ENCODE data around the gene KCTD4. TPM values are rescaled to one million over a fixed set of nuclear protein-coding genes. Genes with fewer than 3 reads are reported as not detected.

KCTD4 gene
- total RNA-seq, 1 donor from 2014 or later = not detected

DNA sequence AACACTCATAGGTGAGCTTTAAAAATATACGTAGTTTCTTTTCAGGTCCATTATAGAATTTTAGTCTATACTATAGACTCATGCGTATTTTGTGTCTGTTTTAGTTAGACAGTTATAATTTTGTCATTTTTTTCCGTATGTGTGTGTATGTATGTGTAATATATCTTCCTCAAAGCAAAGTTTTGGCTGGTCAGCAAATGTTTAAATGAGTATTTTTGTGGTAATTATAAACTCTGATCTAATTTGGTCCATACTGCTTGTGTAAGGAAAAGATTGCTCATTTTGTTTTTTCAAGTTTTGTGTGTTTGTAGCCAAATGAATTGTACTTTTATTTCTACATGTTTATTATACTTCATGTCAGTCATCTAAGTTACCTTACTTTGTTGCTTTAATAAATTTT lies 20.5 kb downstream of the KCTD4 start:
- H3K9me3 Mint-ChIP-seq (ENCODE audit: low read depth) = no peaks in the 10 kb centered on the region

DNA sequence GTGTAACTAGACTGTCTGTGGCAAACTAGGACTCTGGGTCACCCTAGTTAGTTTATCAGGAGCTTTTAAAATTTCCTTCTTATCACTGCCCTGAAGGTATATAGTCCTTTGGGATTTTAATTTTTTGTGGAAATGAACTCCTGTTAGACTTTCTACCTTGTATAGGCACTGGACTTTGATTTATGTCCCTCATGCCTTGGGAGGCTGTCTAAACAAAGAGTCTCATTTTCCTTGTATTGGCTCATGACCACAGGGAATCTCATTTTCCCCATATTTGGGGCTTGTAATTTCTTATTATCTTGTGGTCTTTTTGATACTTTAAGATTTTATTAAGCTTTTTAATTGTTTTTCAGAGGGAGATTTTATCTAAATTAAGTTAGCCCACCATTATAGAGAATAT lies 21.4 kb downstream of the KCTD4 start:
- DNase-seq (ENCODE audit: low spot score) = no peak
- Mint-ChIP-seq H3K27ac (ENCODE audit: unreplicated experiment) (peak overlapping the region; percentile 65), H3K4me1 (ENCODE audit: low read depth) (peaks cover 38% of the 10 kb centered on the region), H3K36me3 (ENCODE audit: low read depth) (no peaks in the 10 kb centered on the region), H3K9me3 (ENCODE audit: low read depth) (no peaks in the 10 kb centered on the region), H3K27me3 (ENCODE audit: low read depth) (no peaks in the 10 kb centered on the region), H3K4me3 (ENCODE audit: unreplicated experiment) (no peak overlapping the region)
- TF ChIP-seq, protein P1, sequence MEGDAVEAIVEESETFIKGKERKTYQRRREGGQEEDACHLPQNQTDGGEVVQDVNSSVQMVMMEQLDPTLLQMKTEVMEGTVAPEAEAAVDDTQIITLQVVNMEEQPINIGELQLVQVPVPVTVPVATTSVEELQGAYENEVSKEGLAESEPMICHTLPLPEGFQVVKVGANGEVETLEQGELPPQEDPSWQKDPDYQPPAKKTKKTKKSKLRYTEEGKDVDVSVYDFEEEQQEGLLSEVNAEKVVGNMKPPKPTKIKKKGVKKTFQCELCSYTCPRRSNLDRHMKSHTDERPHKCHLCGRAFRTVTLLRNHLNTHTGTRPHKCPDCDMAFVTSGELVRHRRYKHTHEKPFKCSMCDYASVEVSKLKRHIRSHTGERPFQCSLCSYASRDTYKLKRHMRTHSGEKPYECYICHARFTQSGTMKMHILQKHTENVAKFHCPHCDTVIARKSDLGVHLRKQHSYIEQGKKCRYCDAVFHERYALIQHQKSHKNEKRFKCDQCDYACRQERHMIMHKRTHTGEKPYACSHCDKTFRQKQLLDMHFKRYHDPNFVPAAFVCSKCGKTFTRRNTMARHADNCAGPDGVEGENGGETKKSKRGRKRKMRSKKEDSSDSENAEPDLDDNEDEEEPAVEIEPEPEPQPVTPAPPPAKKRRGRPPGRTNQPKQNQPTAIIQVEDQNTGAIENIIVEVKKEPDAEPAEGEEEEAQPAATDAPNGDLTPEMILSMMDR (IDR thresholded peaks at IDR 0.05) = no peak

More for the DNA sequence above, 20.5 kb downstream of the KCTD4 start:
- Mint-ChIP-seq H3K4me1 (ENCODE audit: low read depth) (peaks cover 38% of the 10 kb centered on the region), H3K36me3 (ENCODE audit: low read depth) (no peaks in the 10 kb centered on the region), H3K27ac (ENCODE audit: unreplicated experiment) (no peak overlapping the region), H3K27me3 (ENCODE audit: low read depth) (no peaks in the 10 kb centered on the region), H3K4me3 (ENCODE audit: unreplicated experiment) (no peak overlapping the region)
- TF ChIP-seq, protein P1 (IDR thresholded peaks at IDR 0.05) = no peak
- DNase-seq (ENCODE audit: low spot score) = no peak

DNA sequence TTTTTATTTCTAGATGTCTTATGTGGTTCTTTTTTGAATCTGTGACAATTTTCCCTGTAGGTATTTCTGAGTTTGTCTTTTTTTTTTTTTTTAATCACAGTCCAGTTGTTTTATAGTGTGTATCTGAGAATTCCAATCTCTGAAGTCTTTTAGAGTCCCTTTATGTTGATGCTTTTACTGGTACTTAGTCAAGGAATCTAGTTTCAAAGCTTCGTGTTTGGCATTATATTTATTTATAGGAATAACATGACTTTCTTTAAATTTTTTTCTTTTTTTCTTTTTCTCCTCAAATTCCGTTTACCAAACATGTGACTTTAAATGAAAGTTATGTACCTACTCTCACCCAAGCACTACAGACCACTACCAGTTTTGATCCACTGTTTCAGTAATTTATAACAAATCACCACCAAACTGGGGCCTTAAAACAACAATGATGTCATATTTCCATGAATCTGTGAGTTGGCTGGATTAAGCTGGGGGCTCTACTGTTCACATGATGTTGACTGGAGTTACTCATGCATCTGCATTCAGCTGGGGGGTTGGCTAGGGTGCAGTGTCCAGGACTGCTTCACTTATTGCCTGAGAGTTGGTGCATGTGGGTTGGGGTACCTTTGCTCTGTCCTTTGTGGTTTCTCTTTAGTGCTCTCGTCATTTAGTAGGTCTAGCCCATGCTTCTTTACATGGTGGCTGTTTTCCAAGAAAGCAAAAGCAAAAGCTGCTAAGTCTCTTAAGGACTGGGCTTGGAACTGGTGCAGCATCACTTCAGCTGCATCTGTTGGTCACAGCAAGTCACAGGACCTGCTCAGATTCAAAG lies 22.3 kb downstream of the KCTD4 start:
- Mint-ChIP-seq H3K27me3 (ENCODE audit: low read depth) (no peaks in the 10 kb centered on the region), H3K27ac (ENCODE audit: unreplicated experiment) (peak overlapping the region; percentile 98), H3K4me1 (ENCODE audit: low read depth) (peaks cover 38% of the 10 kb centered on the region), H3K4me3 (ENCODE audit: unreplicated experiment) (peak overlapping the region; percentile 37), H3K36me3 (ENCODE audit: low read depth) (no peaks in the 10 kb centered on the region), H3K9me3 (ENCODE audit: low read depth) (no peaks in the 10 kb centered on the region)
- TF ChIP-seq, protein P1 (IDR thresholded peaks at IDR 0.05) = no peak
- DNase-seq (ENCODE audit: low spot score) = no peak

- Mint-ChIP-seq H3K36me3 (ENCODE audit: low read depth) (peaks cover 3% of the 10 kb centered on the region), H3K4me1 (ENCODE audit: low read depth) (peaks cover 23% of the 10 kb centered on the region), H3K27me3 (ENCODE audit: low read depth) (no peaks in the 10 kb centered on the region), H3K27ac (ENCODE audit: unreplicated experiment) (no peak overlapping the region), H3K9me3 (ENCODE audit: low read depth) (no peaks in the 10 kb centered on the region), H3K4me3 (ENCODE audit: unreplicated experiment) (no peak overlapping the region)
- TF ChIP-seq, protein P1 (IDR thresholded peaks at IDR 0.05) = no peak
- no peak for DNase-seq (ENCODE audit: low spot score)
Measured at GRCh38 chr13:45174478-45174877, 26.4 kb downstream of the KCTD4 start.

DNA sequence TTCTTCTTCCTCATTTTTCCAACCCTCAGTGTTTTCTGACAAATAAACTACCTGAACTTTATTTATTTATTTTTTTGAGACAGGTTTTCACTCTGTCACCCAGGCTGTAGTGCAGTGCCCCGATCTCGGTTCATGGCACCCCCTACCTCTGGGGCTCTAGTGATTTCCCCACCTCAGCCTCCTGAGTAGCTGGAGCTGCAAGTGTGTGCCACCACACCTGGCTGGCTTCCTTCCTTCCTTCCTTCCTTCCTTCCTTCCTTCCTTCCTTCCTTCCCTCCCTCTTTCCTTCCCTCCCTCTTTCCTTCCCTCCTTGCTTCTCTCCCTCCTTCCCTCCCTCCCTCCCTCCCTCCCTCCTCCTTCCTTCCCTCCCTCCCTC lies 32.3 kb downstream of the KCTD4 start:
- H3K27me3 Mint-ChIP-seq (ENCODE audit: low read depth) = no peaks in the 10 kb centered on the region
- H3K36me3 Mint-ChIP-seq (ENCODE audit: low read depth) = peaks cover 3% of the 10 kb centered on the region
- DNase-seq (ENCODE audit: low spot score) = no peak
- H3K4me3 Mint-ChIP-seq (ENCODE audit: unreplicated experiment) = no peak overlapping the region
- H3K27ac Mint-ChIP-seq (ENCODE audit: unreplicated experiment) = no peak overlapping the region
- TF ChIP-seq, protein P1 (IDR thresholded peaks at IDR 0.05) = no peak
- no peaks in the 10 kb centered on the region for H3K9me3 Mint-ChIP-seq (ENCODE audit: low read depth)
- peaks cover 7% of the 10 kb centered on the region for H3K4me1 Mint-ChIP-seq (ENCODE audit: low read depth)

Data from chondrocyte (in vitro differentiated cells).